AG10803 (cell line): Measurements from ENCODE around the gene ETV3.
A peak's percentile ranks its signal among the peaks of the same experiment; 100 is the strongest.

ENCODE experiments used
- DNase-seq: peaks from one replicate; pipeline ENCODE4 v3.0.0; 2010; ENCODE audit warnings: low read depth
- H3K4me3 ChIP-seq: 2 replicates; pipeline ENCODE4 v1.5.1; 2011; ENCODE audit warnings: mild to moderate bottlenecking, low read length, control low read depth
- TF ChIP-seq, protein P1 (sequence below): conservative IDR thresholded peaks from 2 replicates; pipeline ENCODE4 v1.5.1; 2011; ENCODE audit warnings: mild to moderate bottlenecking, low read length, control low read depth, inconsistent platforms

Gene ETV3

DNA sequence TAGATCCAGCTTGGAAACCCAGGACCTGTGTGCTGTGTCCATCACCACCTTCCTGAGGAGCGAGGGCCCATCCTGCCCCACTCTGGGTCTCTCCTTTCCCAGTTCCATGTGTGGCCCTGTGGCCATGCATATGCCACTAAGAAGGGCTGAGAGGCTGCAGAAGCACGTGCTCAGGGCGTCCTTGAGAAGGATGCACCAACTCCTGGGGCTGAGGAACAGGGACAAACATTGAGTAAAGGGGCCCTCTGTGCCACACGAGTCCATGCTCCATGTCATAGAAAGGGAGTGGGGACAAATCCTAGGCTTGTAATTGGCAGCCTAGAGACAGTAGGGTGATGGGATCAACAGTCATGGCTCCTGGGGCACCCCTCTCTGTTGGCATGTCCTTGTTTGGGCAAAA is 47.0 kb downstream of the ETV3 start:
- H3K4me3 ChIP-seq: no peak overlapping the region
- DNase-seq: no peak
- TF ChIP-seq, protein P1, sequence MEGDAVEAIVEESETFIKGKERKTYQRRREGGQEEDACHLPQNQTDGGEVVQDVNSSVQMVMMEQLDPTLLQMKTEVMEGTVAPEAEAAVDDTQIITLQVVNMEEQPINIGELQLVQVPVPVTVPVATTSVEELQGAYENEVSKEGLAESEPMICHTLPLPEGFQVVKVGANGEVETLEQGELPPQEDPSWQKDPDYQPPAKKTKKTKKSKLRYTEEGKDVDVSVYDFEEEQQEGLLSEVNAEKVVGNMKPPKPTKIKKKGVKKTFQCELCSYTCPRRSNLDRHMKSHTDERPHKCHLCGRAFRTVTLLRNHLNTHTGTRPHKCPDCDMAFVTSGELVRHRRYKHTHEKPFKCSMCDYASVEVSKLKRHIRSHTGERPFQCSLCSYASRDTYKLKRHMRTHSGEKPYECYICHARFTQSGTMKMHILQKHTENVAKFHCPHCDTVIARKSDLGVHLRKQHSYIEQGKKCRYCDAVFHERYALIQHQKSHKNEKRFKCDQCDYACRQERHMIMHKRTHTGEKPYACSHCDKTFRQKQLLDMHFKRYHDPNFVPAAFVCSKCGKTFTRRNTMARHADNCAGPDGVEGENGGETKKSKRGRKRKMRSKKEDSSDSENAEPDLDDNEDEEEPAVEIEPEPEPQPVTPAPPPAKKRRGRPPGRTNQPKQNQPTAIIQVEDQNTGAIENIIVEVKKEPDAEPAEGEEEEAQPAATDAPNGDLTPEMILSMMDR: no peak

DNA sequence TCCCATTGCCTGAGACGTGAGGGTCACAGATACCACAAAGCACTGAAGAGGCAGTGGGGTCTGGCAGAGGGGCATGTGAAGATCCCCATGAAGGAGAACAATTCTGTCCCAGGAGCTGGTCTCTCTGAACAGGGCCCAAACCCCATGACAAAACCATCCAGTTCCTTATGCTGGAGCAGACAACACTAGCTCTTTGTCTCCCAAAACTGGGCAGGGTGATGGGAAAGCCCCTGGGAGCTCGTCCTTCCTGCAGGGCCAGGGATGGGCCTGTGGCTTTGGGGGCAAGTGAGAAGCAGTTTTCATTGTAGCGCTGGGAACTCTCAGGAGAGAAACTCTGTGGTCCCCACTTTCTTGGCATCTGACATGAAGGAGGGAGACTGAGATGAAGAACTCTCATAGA is 47.4 kb downstream of the ETV3 start:
- H3K4me3 ChIP-seq: no peak overlapping the region
- TF ChIP-seq, protein P1: no peak
- no peak for DNase-seq

DNA sequence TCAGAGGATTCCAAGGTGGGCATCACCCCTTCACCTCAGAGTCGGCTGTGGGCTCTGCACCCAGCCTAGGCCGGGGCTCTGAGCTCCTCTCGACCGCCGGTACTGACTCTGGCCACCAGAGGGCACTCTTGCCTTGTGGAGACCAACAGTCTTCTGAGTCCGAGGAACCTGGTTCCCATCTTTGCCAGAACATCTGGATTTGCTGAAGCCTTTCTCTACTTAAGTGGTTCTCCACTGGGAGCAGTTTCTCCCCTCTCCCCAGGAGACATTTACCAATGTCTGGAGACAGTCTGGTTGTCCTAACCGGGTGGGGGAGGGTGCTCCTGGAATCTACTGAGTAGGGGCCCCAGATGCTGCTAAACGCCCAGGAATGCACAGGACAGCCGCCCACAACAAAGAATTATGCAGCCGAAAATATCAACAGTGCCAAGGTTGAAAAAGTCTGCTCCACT is 48.0 kb downstream of the ETV3 start:
- DNase-seq: peak; percentile 98
- TF ChIP-seq, protein P1: peak; percentile 95
- no peak overlapping the region for H3K4me3 ChIP-seq

DNA sequence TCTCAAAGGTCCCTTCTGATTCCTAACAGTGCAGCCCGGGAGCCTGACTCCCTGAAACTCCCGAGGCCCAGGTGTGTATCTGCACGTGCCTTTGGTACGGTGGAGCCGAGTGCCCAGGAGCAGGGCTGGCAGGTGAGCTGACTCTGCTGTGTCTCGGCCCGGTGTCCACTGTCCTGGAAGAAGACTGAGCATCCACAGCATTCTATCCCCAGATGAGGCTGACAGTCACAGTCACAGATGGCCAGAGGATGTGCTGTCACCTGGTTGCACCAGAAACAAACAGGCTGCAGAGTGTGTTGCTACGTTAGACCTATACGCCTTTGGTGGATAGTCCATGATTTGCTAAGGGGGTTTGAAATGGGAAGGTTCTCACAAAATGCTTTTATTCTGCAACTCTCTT is 48.4 kb downstream of the ETV3 start:
- TF ChIP-seq, protein P1: no peak
- DNase-seq: no peak
- no peak overlapping the region for H3K4me3 ChIP-seq

DNA sequence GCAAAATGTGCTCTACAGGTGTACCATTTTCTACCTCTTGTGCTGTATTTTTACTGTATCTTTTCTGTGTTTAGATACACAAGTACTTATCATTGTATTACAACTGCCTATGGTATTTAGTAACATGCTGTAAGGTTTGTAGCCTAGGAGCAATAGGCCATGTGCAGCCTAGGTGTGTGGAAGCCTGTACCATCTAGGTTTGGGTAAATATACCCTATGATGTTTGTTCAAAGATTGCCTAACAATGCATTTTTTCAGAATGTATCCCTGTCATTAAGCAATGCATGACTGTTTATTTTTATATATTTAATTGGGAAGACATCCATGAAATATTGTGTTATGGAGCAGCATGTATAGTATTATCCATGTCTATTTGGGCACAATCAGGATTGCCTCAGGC is 49.6 kb downstream of the ETV3 start:
- TF ChIP-seq, protein P1: no peak
- H3K4me3 ChIP-seq: no peak overlapping the region
- no peak for DNase-seq

DNA sequence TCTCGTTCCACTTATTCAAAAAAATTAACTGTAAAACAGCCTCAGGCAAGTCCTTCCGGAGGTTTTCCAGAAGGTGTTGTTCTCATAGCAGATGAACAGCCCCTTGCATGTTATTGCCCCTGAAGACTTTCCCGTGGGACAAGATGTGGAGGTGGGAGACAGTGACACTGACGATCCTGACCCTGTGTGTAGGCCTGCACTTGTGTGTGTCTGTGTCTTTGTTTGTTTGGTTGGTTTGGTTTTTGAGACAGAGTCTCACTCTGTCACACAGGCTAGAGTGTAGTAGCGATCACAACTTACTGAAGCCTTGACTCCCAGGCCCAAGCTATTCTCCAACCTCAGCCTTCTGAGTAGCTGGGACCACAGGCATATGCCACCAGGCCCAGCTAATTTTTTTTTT is 51.2 kb downstream of the ETV3 start:
- no peak overlapping the region for H3K4me3 ChIP-seq
- TF ChIP-seq, protein P1: no peak
- DNase-seq: no peak

DNA sequence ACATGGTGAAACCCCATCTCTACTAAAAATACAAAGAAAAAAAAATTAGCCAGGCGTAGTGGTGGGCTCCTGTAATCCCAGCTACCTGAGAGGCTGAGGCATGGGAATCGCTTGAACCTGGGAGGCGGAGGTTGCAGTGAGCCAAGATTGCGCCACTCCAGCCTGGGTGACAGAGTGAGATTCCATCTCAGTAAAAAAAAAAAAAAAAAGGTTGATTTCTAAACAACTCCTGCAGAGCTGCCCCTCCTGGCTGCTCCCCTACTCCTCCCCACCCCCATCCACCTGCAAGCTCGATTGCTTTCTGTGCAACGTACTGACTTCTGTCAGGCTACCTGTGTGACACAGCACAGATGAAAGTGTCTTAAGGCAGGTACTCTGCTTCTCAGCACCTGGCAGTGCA is 51.9 kb downstream of the ETV3 start:
- H3K4me3 ChIP-seq: no peak overlapping the region
- TF ChIP-seq, protein P1: no peak
- no peak for DNase-seq
